Endothelial cell (in vitro differentiated cells): ENCODE results near the gene ACY1. TPM values are rescaled to one million over a fixed set of nuclear protein-coding genes. Genes with fewer than 3 reads are reported as not detected.

ENCODE experiments used
- DNase-seq: peaks from one replicate; pipeline ENCODE4 v3.0.0; 2021; ENCODE audit warnings: low spot score
- H3K27ac Mint-ChIP-seq: one replicate; pipeline ENCODE4 v1.8.0; 2021; ENCODE audit warnings: mixed read lengths, inconsistent platforms; ENCODE audit not compliant: unreplicated experiment
- H3K27me3 Mint-ChIP-seq: one replicate; pipeline ENCODE4 v1.8.0; 2021; ENCODE audit warnings: mild to moderate bottlenecking, moderate library complexity, mixed read lengths, inconsistent platforms; ENCODE audit not compliant: unreplicated experiment
- H3K36me3 Mint-ChIP-seq: one replicate; pipeline ENCODE4 v1.8.0; 2021; ENCODE audit warnings: mild to moderate bottlenecking, low read depth, mixed read lengths, inconsistent platforms; ENCODE audit not compliant: unreplicated experiment
- H3K4me1 Mint-ChIP-seq: one replicate; pipeline ENCODE4 v1.8.0; 2021; ENCODE audit warnings: mild to moderate bottlenecking, mixed read lengths, inconsistent platforms; ENCODE audit not compliant: unreplicated experiment
- H3K4me3 Mint-ChIP-seq: one replicate; pipeline ENCODE4 v1.8.0; 2021; ENCODE audit warnings: mild to moderate bottlenecking, mixed read lengths, inconsistent platforms; ENCODE audit not compliant: unreplicated experiment
- H3K9me3 Mint-ChIP-seq: one replicate; pipeline ENCODE4 v1.8.0; 2021; ENCODE audit warnings: mixed read lengths, inconsistent platforms; ENCODE audit not compliant: unreplicated experiment
- total RNA-seq: library from RNA; stranded (reverse); fragmentation: NEBNext Ultra II Directional; extraction: Animal tissue kit (Norgen Biotek cat#: 25700); gene quantifications from one replicate; pipeline ENCODE4 v1.2.1, GENCODE V29; 2021; ENCODE audit not compliant: unreplicated experiment
- TF ChIP-seq, protein P1 (sequence below): fragments of 200-600 bp; sonication (generic); IDR thresholded peaks from one replicate; pipeline ENCODE4 v1.5.0; 2021; ENCODE audit warnings: antibody characterized with exemption; ENCODE audit not compliant: unreplicated experiment

ACY1 gene
- total RNA-seq, 1 donor from 2014 or later = 19.8 TPM

DNA sequence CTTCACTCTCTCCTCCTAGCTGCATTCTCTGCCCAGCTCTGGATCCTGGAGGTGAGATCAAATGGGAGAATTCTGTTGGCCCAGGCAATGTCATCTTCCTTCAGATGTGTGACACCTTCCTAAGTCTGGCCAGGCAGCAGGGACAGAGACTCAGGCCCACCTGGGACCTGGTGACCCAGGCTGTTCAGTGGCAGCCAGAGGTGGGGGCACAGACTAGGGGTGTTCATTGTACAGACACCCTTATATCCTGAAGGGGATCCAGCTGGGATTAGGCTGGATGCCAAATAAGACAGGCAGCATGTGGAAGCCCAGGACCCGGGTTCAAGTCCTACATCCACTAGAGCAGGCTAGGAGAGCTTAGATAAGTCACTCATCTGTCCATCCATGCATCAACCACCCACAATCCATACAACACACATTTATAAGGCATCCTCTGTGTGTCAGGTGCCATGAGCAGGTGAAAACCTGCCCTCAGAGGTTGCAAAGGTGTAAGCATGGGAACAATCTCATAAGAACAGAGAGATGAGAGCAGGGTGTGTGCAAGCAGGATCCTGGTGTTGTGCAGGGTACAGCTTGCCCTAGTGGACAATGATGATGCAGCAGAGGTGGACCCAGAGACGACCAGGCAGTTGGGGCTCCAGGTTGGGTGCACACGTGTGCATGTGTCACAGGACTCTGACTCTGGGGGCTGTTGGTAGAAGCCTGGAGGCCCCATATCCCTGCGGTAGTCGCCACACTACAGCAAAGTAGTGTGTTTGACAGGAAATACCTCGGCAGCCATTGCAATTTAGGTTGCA is 30.7 kb downstream of the ACY1 start:
- Mint-ChIP-seq H3K27ac (no peak overlapping the region), H3K4me3 (no peak overlapping the region), H3K36me3 (no peaks in the 10 kb centered on the region), H3K4me1 (peaks cover 39% of the 10 kb centered on the region), H3K27me3 (peaks cover 3% of the 10 kb centered on the region), H3K9me3 (no peaks in the 10 kb centered on the region)
- DNase-seq = no peak
- TF ChIP-seq, protein P1, sequence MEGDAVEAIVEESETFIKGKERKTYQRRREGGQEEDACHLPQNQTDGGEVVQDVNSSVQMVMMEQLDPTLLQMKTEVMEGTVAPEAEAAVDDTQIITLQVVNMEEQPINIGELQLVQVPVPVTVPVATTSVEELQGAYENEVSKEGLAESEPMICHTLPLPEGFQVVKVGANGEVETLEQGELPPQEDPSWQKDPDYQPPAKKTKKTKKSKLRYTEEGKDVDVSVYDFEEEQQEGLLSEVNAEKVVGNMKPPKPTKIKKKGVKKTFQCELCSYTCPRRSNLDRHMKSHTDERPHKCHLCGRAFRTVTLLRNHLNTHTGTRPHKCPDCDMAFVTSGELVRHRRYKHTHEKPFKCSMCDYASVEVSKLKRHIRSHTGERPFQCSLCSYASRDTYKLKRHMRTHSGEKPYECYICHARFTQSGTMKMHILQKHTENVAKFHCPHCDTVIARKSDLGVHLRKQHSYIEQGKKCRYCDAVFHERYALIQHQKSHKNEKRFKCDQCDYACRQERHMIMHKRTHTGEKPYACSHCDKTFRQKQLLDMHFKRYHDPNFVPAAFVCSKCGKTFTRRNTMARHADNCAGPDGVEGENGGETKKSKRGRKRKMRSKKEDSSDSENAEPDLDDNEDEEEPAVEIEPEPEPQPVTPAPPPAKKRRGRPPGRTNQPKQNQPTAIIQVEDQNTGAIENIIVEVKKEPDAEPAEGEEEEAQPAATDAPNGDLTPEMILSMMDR = no peak

DNA sequence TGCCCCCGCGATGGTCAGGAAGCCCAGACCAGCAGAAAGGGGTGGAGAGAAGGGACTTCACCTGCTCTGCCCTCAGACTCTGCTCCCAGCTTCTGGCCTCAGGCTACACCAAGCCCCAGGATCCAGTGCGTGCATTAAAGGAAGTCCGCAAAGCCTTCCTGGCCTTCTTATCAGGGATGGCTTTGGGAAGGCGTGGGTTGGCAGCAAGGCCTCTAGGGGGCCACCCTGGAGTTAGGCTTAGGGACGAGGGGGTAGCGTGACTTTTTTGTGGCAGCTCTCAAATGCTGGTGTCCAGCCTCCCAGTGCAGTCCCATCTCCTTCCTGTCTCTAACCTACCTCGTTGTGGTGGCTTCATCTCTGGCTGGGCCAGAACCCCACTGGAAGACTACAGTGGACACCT is 31.3 kb downstream of the ACY1 start:
- H3K36me3 Mint-ChIP-seq = no peaks in the 10 kb centered on the region
- peak; percentile 33 for DNase-seq
- no peak overlapping the region for H3K4me3 Mint-ChIP-seq
- TF ChIP-seq, protein P1 = peak; percentile 30
- H3K27me3 Mint-ChIP-seq = peaks cover 3% of the 10 kb centered on the region
- no peaks in the 10 kb centered on the region for H3K9me3 Mint-ChIP-seq
- peaks cover 39% of the 10 kb centered on the region for H3K4me1 Mint-ChIP-seq
- no peak overlapping the region for H3K27ac Mint-ChIP-seq

DNA sequence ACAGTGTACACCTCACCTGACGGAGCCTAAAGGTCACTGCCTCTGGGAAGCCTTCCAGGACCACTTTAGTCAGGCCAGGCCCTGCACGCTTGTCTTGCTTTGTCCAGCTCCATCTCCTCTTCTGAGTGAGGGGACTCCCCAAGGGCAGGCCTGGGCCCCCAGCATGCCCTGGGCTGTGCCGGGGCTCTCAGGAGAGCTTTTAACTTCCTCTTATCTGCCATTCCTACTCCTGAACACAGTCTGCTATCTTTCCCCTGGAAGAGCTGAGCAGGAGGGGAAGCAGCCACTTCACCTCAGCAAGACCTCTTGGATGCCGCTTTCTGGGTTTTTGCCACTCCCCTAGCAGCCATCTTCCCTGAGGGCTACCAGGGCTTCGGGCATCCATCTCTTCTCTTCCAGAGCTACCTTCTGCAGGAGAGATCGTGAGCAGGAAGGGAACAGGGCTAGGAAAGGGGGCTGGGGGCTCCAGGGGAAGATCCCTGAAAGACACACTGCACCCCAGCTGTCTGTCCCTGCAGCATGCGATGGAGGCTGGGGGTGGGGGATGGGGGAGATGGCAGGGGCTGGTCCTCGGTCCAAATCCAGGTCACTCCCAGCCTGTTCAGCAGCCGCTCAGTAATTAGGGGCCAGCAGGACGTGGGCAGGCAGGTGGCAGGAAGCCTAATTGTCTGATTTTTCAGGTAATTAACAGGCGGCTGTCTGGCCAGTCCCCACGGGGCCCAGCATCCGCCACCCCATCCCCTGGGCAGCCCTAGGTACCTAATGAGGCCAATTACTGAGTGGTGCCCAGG is 32.3 kb downstream of the ACY1 start:
- peaks cover 39% of the 10 kb centered on the region for H3K4me1 Mint-ChIP-seq
- no peak overlapping the region for H3K27ac Mint-ChIP-seq
- TF ChIP-seq, protein P1 = no peak
- no peak overlapping the region for H3K4me3 Mint-ChIP-seq
- H3K27me3 Mint-ChIP-seq = peaks cover 3% of the 10 kb centered on the region
- no peak for DNase-seq
- no peaks in the 10 kb centered on the region for H3K36me3 Mint-ChIP-seq
- no peaks in the 10 kb centered on the region for H3K9me3 Mint-ChIP-seq

DNA sequence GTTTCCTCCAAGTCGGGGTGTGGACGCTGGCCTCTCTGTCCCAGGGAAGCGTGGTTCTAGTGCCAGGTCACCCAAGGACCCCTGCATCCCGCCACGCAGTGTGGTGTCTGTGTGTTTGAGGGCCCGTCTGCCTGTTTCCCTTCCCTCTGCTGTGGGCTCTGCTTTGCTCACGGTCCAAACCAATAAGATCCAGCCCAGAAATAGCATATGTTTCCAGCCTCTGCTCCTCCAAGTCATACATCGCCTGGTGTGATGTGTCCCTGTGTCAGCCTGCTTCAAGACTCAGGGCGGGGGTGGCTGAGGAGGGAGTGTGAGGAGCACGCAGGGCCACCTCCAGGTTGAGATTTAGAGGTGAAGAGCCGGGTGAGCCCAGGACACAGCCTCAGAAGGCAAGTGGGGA is 34.3 kb downstream of the ACY1 start:
- Mint-ChIP-seq H3K27ac (no peak overlapping the region), H3K4me3 (no peak overlapping the region), H3K9me3 (no peaks in the 10 kb centered on the region), H3K36me3 (no peaks in the 10 kb centered on the region), H3K4me1 (peaks cover 45% of the 10 kb centered on the region), H3K27me3 (peaks cover 6% of the 10 kb centered on the region)
- TF ChIP-seq, protein P1 = no peak
- DNase-seq = no peak
